ENCODE data around the gene HPRT1.

HPRT1 gene

GRCh38 chrX:134533352-134533751 is 73.4 kb downstream of the HPRT1 start:
- Histone ChIP-seq H3K9me3 (ENCODE audit: severe bottlenecking) (no peaks in the 10 kb centered on the region), H3K27me3 (ENCODE audit: insufficient read depth, poor library complexity, severe bottlenecking) (no peaks in the 10 kb centered on the region), H3K27ac (ENCODE audit: poor library complexity, severe bottlenecking) (no peak overlapping the region), H3K36me3 (ENCODE audit: low read depth) (no peaks in the 10 kb centered on the region), H3K4me3 (ENCODE audit: severe bottlenecking) (no peak overlapping the region), H3K4me1 (ENCODE audit: insufficient read depth, poor library complexity, severe bottlenecking) (peaks cover 3% of the 10 kb centered on the region)
- DNase-seq (ENCODE audit: low spot score) = no peak
- no peak for ATAC-seq (ENCODE audit: low read depth)
- no peak for TF ChIP-seq CTCF (IDR thresholded peaks at IDR 0.05; ENCODE audit: poor library complexity, severe bottlenecking)

GRCh38 chrX:134533952-134534351 is 74.0 kb downstream of the HPRT1 start:
- Histone ChIP-seq H3K4me1 (ENCODE audit: insufficient read depth, poor library complexity, severe bottlenecking) (peaks cover 3% of the 10 kb centered on the region), H3K27ac (ENCODE audit: poor library complexity, severe bottlenecking) (no peak overlapping the region), H3K4me3 (ENCODE audit: severe bottlenecking) (no peak overlapping the region), H3K27me3 (ENCODE audit: insufficient read depth, poor library complexity, severe bottlenecking) (no peaks in the 10 kb centered on the region), H3K9me3 (ENCODE audit: severe bottlenecking) (no peaks in the 10 kb centered on the region), H3K36me3 (ENCODE audit: low read depth) (no peaks in the 10 kb centered on the region)
- ATAC-seq (ENCODE audit: low read depth) = no peak
- DNase-seq (ENCODE audit: low spot score) = no peak
- TF ChIP-seq CTCF (IDR thresholded peaks at IDR 0.05; ENCODE audit: poor library complexity, severe bottlenecking) = no peak

GRCh38 chrX:134537179-134537955 is 77.4 kb downstream of the HPRT1 start:
- peaks cover 10% of the 10 kb centered on the region for H3K4me1 ChIP-seq (ENCODE audit: insufficient read depth, poor library complexity, severe bottlenecking)

DNA sequence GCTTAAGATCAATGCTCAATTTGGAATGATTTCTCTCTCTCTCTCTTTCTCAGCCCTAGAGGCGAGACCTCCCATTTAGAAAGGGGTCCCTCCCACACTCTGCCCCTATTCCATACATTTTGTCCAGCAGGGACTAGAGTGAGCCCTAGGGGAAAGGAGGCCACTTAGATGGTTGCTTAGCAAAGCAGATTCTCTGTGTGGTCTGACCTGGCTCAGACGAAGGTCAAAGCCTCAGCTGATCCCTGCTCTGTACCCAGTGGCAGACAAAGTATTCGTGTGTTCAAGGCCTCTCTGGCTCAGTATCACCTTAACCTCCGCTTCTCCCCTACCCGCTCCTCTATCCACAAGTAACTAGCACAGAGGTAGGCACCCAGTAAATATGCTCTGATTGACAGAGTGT is 78.4 kb downstream of the HPRT1 start:
- Histone ChIP-seq H3K27me3 (ENCODE audit: insufficient read depth, poor library complexity, severe bottlenecking) (no peaks in the 10 kb centered on the region), H3K36me3 (ENCODE audit: low read depth) (peaks cover under 1% of the 10 kb centered on the region; the same call in 1 of the 2 replicates), H3K4me1 (ENCODE audit: insufficient read depth, poor library complexity, severe bottlenecking) (peaks cover 16% of the 10 kb centered on the region), H3K4me3 (ENCODE audit: severe bottlenecking) (no peak overlapping the region), H3K27ac (ENCODE audit: poor library complexity, severe bottlenecking) (no peak overlapping the region), H3K9me3 (ENCODE audit: severe bottlenecking) (no peaks in the 10 kb centered on the region)
- DNase-seq (ENCODE audit: low spot score) (no peak), ATAC-seq (ENCODE audit: low read depth) (no peak)
- TF ChIP-seq CTCF (IDR thresholded peaks at IDR 0.05; ENCODE audit: poor library complexity, severe bottlenecking) = no peak

More at GRCh38 chrX:134537179-134537955, 77.4 kb downstream of the HPRT1 start:
- no peaks in the 10 kb centered on the region for H3K9me3 ChIP-seq (ENCODE audit: severe bottlenecking)
- no peak for ATAC-seq (ENCODE audit: low read depth)
- DNase-seq (ENCODE audit: low spot score) = no peak
- H3K27me3 ChIP-seq (ENCODE audit: insufficient read depth, poor library complexity, severe bottlenecking) = no peaks in the 10 kb centered on the region
- H3K4me3 ChIP-seq (ENCODE audit: severe bottlenecking) = no peak overlapping the region
- no peak for TF ChIP-seq CTCF (IDR thresholded peaks at IDR 0.05; ENCODE audit: poor library complexity, severe bottlenecking)
- H3K27ac ChIP-seq (ENCODE audit: poor library complexity, severe bottlenecking) = peak overlapping the region; percentile 12
- no peaks in the 10 kb centered on the region for H3K36me3 ChIP-seq (ENCODE audit: low read depth)

GRCh38 chrX:134541906-134542305 is 81.9 kb downstream of the HPRT1 start:
- H3K4me3 ChIP-seq (ENCODE audit: severe bottlenecking) = no peak overlapping the region
- no peaks in the 10 kb centered on the region for H3K27me3 ChIP-seq (ENCODE audit: insufficient read depth, poor library complexity, severe bottlenecking)
- ATAC-seq (ENCODE audit: low read depth) = peak; percentile 44
- H3K36me3 ChIP-seq (ENCODE audit: low read depth) = peaks cover 24% of the 10 kb centered on the region
- H3K4me1 ChIP-seq (ENCODE audit: insufficient read depth, poor library complexity, severe bottlenecking) = peaks cover 25% of the 10 kb centered on the region
- no peak for DNase-seq (ENCODE audit: low spot score)
- TF ChIP-seq CTCF (IDR thresholded peaks at IDR 0.05; ENCODE audit: poor library complexity, severe bottlenecking) = no peak
- H3K27ac ChIP-seq (ENCODE audit: poor library complexity, severe bottlenecking) = peak overlapping the region; percentile 88
- no peaks in the 10 kb centered on the region for H3K9me3 ChIP-seq (ENCODE audit: severe bottlenecking)

All from RWPE2 (cell line).